Measurements from ENCODE around the gene WDTC1. TPM values are rescaled to one million over a fixed set of nuclear protein-coding genes. Genes with fewer than 3 reads are reported as not detected.
"Not testable (repeated sequence)": the region's sequence is repeated elsewhere in the genome, so short reads cannot be mapped to it uniquely, and the experiment has no call there.

Gene WDTC1
- total and polyA plus RNA-seq, 4 donors: 19.8 to 41.0 (median 30.2) TPM

- no peak overlapping the region for H3K4me3 ChIP-seq
- DNase-seq (peak in 1 of 3 donors; percentile 10), ATAC-seq (ENCODE audit: insufficient read depth, low FRiP score) (no peak)
- peaks cover 1 to 19% (median 8%) of the 10 kb centered on the region in 5 donors for H3K4me1 ChIP-seq (ENCODE audit: control insufficient read depth in 5 of 5, insufficient read depth in 5 of 5, low read length in 5 of 5)
- no peak for TF ChIP-seq CTCF (IDR thresholded peaks at IDR 0.05; ENCODE audit: control extremely low read depth, extremely low read depth)
- H3K27me3 ChIP-seq (ENCODE audit: control insufficient read depth in 3 of 3, insufficient read depth in 3 of 3, low read length in 2 of 3): no peaks in the 10 kb centered on the region
- no peak overlapping the region for H3K27ac ChIP-seq (ENCODE audit: low read depth in 1 of 2, low read length in 1 of 2)
- H3K9me3 ChIP-seq (ENCODE audit: control insufficient read depth in 4 of 4, insufficient read depth in 3 of 4, low read length in 3 of 4): no peaks in the 10 kb centered on the region
- 76 to 78% methylated on average over 4 of the region's 4 CpGs for WGBS, 2 donors
- H3K9ac ChIP-seq (ENCODE audit: insufficient read depth in 1 of 2, low read length in 2 of 2): no peak overlapping the region
- no peaks in the 10 kb centered on the region for H3K36me3 ChIP-seq (ENCODE audit: control insufficient read depth in 4 of 4, insufficient read depth in 4 of 4, low read length in 4 of 4)
Measured at GRCh38 chr1:27237112-27237511, 2.7 kb downstream of the WDTC1 start.

GRCh38 chr1:27238032-27238431 is 3.6 kb downstream of the WDTC1 start:
- Histone ChIP-seq H3K4me3 (no peak overlapping the region), H3K36me3 (ENCODE audit: control insufficient read depth in 4 of 4, insufficient read depth in 4 of 4, low read length in 4 of 4) (no peaks in the 10 kb centered on the region), H3K9me3 (ENCODE audit: control insufficient read depth in 4 of 4, insufficient read depth in 3 of 4, low read length in 3 of 4) (no peaks in the 10 kb centered on the region), H3K4me1 (ENCODE audit: control insufficient read depth in 5 of 5, insufficient read depth in 5 of 5, low read length in 5 of 5) (peaks cover 1 to 19% (median 11%) of the 10 kb centered on the region in 5 donors), H3K27me3 (ENCODE audit: control insufficient read depth in 3 of 3, insufficient read depth in 3 of 3, low read length in 2 of 3) (no peaks in the 10 kb centered on the region), H3K9ac (ENCODE audit: insufficient read depth in 1 of 2, low read length in 2 of 2) (no peak overlapping the region), H3K27ac (ENCODE audit: low read depth in 1 of 2, low read length in 1 of 2) (no peak overlapping the region)
- ATAC-seq (ENCODE audit: insufficient read depth, low FRiP score) (no peak), DNase-seq (no peak)
- no peak for TF ChIP-seq CTCF (IDR thresholded peaks at IDR 0.05; ENCODE audit: control extremely low read depth, extremely low read depth)

GRCh38 chr1:27241677-27242076 is 7.2 kb downstream of the WDTC1 start:
- H3K27me3 ChIP-seq (ENCODE audit: control insufficient read depth in 3 of 3, insufficient read depth in 3 of 3, low read length in 2 of 3): no peaks in the 10 kb centered on the region
- DNase-seq: no peak

GRCh38 chr1:27243665-27244064 is 9.2 kb downstream of the WDTC1 start:
- not testable (repeated sequence) for DNase-seq; ATAC-seq (ENCODE audit: insufficient read depth, low FRiP score); H3K9ac ChIP-seq (ENCODE audit: insufficient read depth in 1 of 2, low read length in 2 of 2); H3K27me3 ChIP-seq (ENCODE audit: control insufficient read depth in 3 of 3, insufficient read depth in 3 of 3, low read length in 2 of 3); H3K27ac ChIP-seq (ENCODE audit: low read depth in 1 of 2, low read length in 1 of 2); H3K9me3 ChIP-seq (ENCODE audit: control insufficient read depth in 4 of 4, insufficient read depth in 3 of 4, low read length in 3 of 4); H3K4me1 ChIP-seq (ENCODE audit: control insufficient read depth in 5 of 5, insufficient read depth in 5 of 5, low read length in 5 of 5); H3K4me3 ChIP-seq; H3K36me3 ChIP-seq (ENCODE audit: control insufficient read depth in 4 of 4, insufficient read depth in 4 of 4, low read length in 4 of 4)
- 92 to 95% methylated on average over 5 of the region's 5 CpGs for WGBS, 2 donors

More at GRCh38 chr1:27241677-27242076, 7.2 kb downstream of the WDTC1 start:
- no peak overlapping the region for H3K4me3 ChIP-seq
- no peak overlapping the region for H3K27ac ChIP-seq (ENCODE audit: low read depth in 1 of 2, low read length in 1 of 2)
- no peaks in the 10 kb centered on the region for H3K36me3 ChIP-seq (ENCODE audit: control insufficient read depth in 4 of 4, insufficient read depth in 4 of 4, low read length in 4 of 4)
- TF ChIP-seq CTCF (IDR thresholded peaks at IDR 0.05; ENCODE audit: control extremely low read depth, extremely low read depth): no peak
- no peak overlapping the region for H3K9ac ChIP-seq (ENCODE audit: insufficient read depth in 1 of 2, low read length in 2 of 2)
- H3K9me3 ChIP-seq (ENCODE audit: control insufficient read depth in 4 of 4, insufficient read depth in 3 of 4, low read length in 3 of 4): no peaks in the 10 kb centered on the region
- WGBS, 2 donors: 96 to 98% methylated on average over 4 of the region's 4 CpGs
- H3K4me1 ChIP-seq (ENCODE audit: control insufficient read depth in 5 of 5, insufficient read depth in 5 of 5, low read length in 5 of 5): peaks cover 0 to 5% (median 0%) of the 10 kb centered on the region in 5 donors
- ATAC-seq (ENCODE audit: insufficient read depth, low FRiP score): no peak

Data from lung (tissue), 12 donors.